Measurements from ENCODE around the gene LAIR2. TPM values are rescaled to one million over a fixed set of nuclear protein-coding genes. Genes with fewer than 3 reads are reported as not detected.

The LAIR2 gene
- total and polyA plus RNA-seq, 2 donors (not counting 1 experiment from before 2014, with no cell fraction given) = not detected

DNA sequence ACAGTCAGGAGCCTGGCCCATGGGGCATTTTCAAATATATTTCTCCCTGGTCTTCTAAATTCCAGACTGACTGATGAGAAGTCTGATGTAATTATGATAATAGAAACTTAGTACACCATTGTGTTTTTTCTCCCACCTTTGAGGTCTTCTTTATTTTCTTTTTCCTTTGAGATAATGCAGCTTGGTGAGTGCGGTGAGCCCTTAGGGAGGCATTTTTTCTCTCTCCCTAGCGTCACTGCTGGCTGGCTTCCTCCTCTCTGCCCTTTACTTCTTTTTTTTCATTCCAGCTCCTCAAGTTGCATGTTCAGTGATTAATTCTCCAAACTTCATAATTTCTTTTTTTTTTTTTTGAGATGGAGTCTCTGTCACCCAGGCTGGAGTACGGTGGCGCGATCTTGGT, 16.8 kb upstream of the LAIR2 start:
- Histone ChIP-seq H4K20me1 (ENCODE audit: control insufficient read depth, extremely low read depth, insufficient read depth, low read length) (no peaks in the 10 kb centered on the region), H3K4me1 (ENCODE audit: control insufficient read depth, extremely low read depth, insufficient read depth, low read length) (no peaks in the 10 kb centered on the region), H3K27me3 (ENCODE audit: control insufficient read depth, insufficient read depth, low read length) (no peaks in the 10 kb centered on the region), H3K27ac (ENCODE audit: insufficient read depth, low read length) (no peak overlapping the region), H3K9me3 (ENCODE audit: control insufficient read depth, insufficient read depth, low read depth, low read length) (no peaks in the 10 kb centered on the region), H3K4me3 (replicated peaks in 1 of 4; ENCODE audit: control extremely low read depth in 1 of 4, insufficient read depth in 1 of 4, low read depth in 3 of 4, low read length in 4 of 4) (no peak overlapping the region), H3K79me2 (ENCODE audit: control insufficient read depth, insufficient read depth, low read length) (no peaks in the 10 kb centered on the region), H2AFZ (ENCODE audit: low read length) (no peak overlapping the region), H3K9ac (ENCODE audit: insufficient read depth, low read length) (no peak overlapping the region), H3K4me2 (ENCODE audit: extremely low read depth, insufficient read depth, low read length) (no peak overlapping the region), H3K36me3 (ENCODE audit: control insufficient read depth, insufficient read depth, low read length) (no peaks in the 10 kb centered on the region)
- TF ChIP-seq, protein P1, sequence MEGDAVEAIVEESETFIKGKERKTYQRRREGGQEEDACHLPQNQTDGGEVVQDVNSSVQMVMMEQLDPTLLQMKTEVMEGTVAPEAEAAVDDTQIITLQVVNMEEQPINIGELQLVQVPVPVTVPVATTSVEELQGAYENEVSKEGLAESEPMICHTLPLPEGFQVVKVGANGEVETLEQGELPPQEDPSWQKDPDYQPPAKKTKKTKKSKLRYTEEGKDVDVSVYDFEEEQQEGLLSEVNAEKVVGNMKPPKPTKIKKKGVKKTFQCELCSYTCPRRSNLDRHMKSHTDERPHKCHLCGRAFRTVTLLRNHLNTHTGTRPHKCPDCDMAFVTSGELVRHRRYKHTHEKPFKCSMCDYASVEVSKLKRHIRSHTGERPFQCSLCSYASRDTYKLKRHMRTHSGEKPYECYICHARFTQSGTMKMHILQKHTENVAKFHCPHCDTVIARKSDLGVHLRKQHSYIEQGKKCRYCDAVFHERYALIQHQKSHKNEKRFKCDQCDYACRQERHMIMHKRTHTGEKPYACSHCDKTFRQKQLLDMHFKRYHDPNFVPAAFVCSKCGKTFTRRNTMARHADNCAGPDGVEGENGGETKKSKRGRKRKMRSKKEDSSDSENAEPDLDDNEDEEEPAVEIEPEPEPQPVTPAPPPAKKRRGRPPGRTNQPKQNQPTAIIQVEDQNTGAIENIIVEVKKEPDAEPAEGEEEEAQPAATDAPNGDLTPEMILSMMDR (conservative IDR thresholded peaks at IDR 0.05 in 1 of 2, IDR thresholded peaks at IDR 0.05 in 1 of 2; ENCODE audit: low read depth in 1 of 2, low read length in 2 of 2) = no peak
- TF ChIP-seq EZH2 (IDR thresholded peaks at IDR 0.05; ENCODE audit: low read length, missing control alignments) = no peak
- no peak for DNase-seq (ENCODE audit: low read depth in 2 of 2)

DNA sequence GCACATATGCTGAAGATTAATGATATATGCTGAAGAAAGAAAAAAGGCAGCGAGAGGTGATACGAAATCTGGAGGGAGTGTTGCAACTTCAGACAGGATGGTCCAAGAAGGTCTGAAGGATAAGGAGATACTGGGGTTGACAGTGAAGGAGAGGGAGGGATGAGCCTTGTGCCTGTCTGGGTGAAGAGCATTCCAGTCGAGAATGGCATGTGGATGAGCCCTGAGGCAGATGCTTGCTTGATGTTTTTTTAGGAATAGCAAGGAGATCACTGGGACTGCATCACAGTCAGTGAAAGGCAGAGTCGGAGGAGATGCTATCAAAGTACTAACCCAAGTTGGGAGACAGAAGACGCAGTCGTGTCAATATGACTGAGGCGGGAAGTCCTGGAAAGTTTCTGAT, 13.3 kb upstream of the LAIR2 start:
- H3K36me3 ChIP-seq (ENCODE audit: control insufficient read depth, insufficient read depth, low read length) = no peaks in the 10 kb centered on the region
- no peak overlapping the region for H3K4me3 ChIP-seq (replicated peaks in 1 of 4; ENCODE audit: control extremely low read depth in 1 of 4, insufficient read depth in 1 of 4, low read depth in 3 of 4, low read length in 4 of 4)
- H2AFZ ChIP-seq (ENCODE audit: low read length) = no peak overlapping the region
- no peaks in the 10 kb centered on the region for H3K4me1 ChIP-seq (ENCODE audit: control insufficient read depth, extremely low read depth, insufficient read depth, low read length)
- H3K9me3 ChIP-seq (ENCODE audit: control insufficient read depth, insufficient read depth, low read depth, low read length) = no peaks in the 10 kb centered on the region
- no peak overlapping the region for H3K27ac ChIP-seq (ENCODE audit: insufficient read depth, low read length)
- H3K9ac ChIP-seq (ENCODE audit: insufficient read depth, low read length) = no peak overlapping the region
- no peaks in the 10 kb centered on the region for H4K20me1 ChIP-seq (ENCODE audit: control insufficient read depth, extremely low read depth, insufficient read depth, low read length)
- no peak overlapping the region for H3K4me2 ChIP-seq (ENCODE audit: extremely low read depth, insufficient read depth, low read length)
- H3K27me3 ChIP-seq (ENCODE audit: control insufficient read depth, insufficient read depth, low read length) = no peaks in the 10 kb centered on the region
- no peaks in the 10 kb centered on the region for H3K79me2 ChIP-seq (ENCODE audit: control insufficient read depth, insufficient read depth, low read length)
- TF ChIP-seq EZH2 (IDR thresholded peaks at IDR 0.05; ENCODE audit: low read length, missing control alignments) = no peak
- TF ChIP-seq, protein P1 (conservative IDR thresholded peaks at IDR 0.05 in 1 of 2, IDR thresholded peaks at IDR 0.05 in 1 of 2; ENCODE audit: low read depth in 1 of 2, low read length in 2 of 2) = no peak
- no peak for DNase-seq (ENCODE audit: low read depth in 2 of 2)

DNA sequence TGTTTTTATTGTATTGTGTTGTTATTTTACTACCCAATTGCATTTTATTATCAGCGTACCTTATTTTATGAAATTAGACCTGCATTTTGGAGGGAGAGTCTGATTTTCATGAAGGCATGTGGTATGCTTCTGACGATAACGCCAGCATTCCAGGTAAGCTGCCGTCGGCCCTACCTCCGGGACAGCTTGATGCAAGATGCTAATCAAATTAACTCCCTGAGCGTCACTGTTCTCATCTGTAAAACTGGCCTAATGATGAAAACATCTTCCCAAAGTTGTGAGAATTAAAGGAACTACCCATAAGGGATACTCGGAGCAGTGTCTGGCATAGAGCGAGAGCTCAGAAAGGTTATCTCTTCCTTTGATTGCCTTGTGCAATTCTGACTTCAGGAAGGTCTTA, 12.9 kb upstream of the LAIR2 start:
- H2AFZ ChIP-seq (ENCODE audit: low read length) = no peak overlapping the region
- no peak overlapping the region for H3K4me2 ChIP-seq (ENCODE audit: extremely low read depth, insufficient read depth, low read length)
- H3K36me3 ChIP-seq (ENCODE audit: control insufficient read depth, insufficient read depth, low read length) = no peaks in the 10 kb centered on the region
- DNase-seq (ENCODE audit: low read depth in 2 of 2) = no peak
- H4K20me1 ChIP-seq (ENCODE audit: control insufficient read depth, extremely low read depth, insufficient read depth, low read length) = no peaks in the 10 kb centered on the region
- no peaks in the 10 kb centered on the region for H3K79me2 ChIP-seq (ENCODE audit: control insufficient read depth, insufficient read depth, low read length)
- H3K9ac ChIP-seq (ENCODE audit: insufficient read depth, low read length) = no peak overlapping the region
- no peak overlapping the region for H3K27ac ChIP-seq (ENCODE audit: insufficient read depth, low read length)
- no peak overlapping the region for H3K4me3 ChIP-seq (replicated peaks in 1 of 4; ENCODE audit: control extremely low read depth in 1 of 4, insufficient read depth in 1 of 4, low read depth in 3 of 4, low read length in 4 of 4)
- H3K9me3 ChIP-seq (ENCODE audit: control insufficient read depth, insufficient read depth, low read depth, low read length) = no peaks in the 10 kb centered on the region
- no peaks in the 10 kb centered on the region for H3K27me3 ChIP-seq (ENCODE audit: control insufficient read depth, insufficient read depth, low read length)
- H3K4me1 ChIP-seq (ENCODE audit: control insufficient read depth, extremely low read depth, insufficient read depth, low read length) = no peaks in the 10 kb centered on the region
- TF ChIP-seq, protein P1 (conservative IDR thresholded peaks at IDR 0.05 in 1 of 2, IDR thresholded peaks at IDR 0.05 in 1 of 2; ENCODE audit: low read depth in 1 of 2, low read length in 2 of 2) = no peak
- TF ChIP-seq EZH2 (IDR thresholded peaks at IDR 0.05; ENCODE audit: low read length, missing control alignments) = no peak
